GM23248 (cell line): ENCODE data around the gene SMC6.

Experiments
- EZH2 ChIP-seq: fragments of 200-600 bp; sonication (generic); IDR thresholded peaks from 2 replicates; pipeline ENCODE4 v1.6.1; 2018; ENCODE audit warnings: antibody characterized with exemption, mild to moderate bottlenecking; ENCODE audit not compliant: insufficient read depth, poor library complexity, severe bottlenecking
- EZH2phosphoT487 ChIP-seq: fragments of 200-600 bp; sonication (generic); IDR thresholded peaks from 2 replicates; pipeline ENCODE4 v1.6.1; 2018; ENCODE audit warnings: antibody characterized with exemption, moderate library complexity, mild to moderate bottlenecking, low read depth; ENCODE audit not compliant: insufficient read depth

DNA sequence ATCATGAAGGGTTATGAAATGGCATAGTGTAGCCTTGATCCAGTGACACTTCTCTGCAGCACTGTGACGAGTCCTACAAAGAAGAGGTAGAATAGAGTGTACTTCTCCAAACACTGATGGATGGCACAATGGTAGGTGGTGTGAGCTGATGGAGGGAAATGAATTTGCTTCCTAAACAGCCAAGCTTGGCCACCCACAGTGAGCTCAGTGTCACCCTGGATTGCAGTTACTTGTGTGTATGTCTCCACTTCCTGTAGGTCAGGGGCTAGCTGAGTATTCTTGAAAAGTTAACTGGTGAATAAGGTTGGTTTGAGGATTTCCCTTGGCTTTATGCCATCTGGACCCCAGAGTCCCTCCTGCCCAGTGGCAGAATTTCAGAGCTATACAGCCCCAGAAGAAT is 137.2 kb downstream of the SMC6 start:
- TF ChIP-seq EZH2phosphoT487, result no peak
- no peak for TF ChIP-seq EZH2
